HG03571 (cell line): ENCODE measurements around the gene SPOCK1.
"Not testable (repeated sequence)": the region's sequence is repeated elsewhere in the genome, so short reads cannot be mapped to it uniquely, and the experiment has no call there.

Experiments used
- ATAC-seq: cut with Tn5 transposase; IDR thresholded peaks from one replicate; pipeline ENCODE4 v1.9.1; 2021; ENCODE audit not compliant: unreplicated experiment

Gene SPOCK1

GRCh38 chr5:137268646-137269045 lies 230.5 kb downstream of the SPOCK1 start:
- ATAC-seq: no peak

DNA sequence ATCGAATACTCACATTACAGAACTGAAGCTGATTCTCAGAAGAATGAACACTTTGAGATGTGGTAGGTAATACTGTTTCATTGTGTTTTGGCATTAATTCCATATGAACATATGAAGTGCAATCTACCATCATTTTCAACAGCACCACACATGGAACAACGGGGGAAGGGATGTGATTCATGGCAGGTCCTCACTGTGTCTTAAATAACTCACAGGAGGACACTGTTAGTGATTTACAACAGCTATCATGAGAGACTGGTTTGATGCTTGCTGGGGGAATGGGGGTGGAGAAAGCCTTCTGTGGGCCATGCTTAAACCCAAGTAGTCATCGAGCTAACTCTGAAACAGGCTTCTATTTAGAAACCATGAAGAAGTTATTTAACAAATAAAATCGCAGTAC lies 232.9 kb downstream of the SPOCK1 start:
- ATAC-seq: no peak

- ATAC-seq: no peak
Measured at GRCh38 chr5:137265457-137265856, 233.7 kb downstream of the SPOCK1 start.

- no peak for ATAC-seq
Measured at GRCh38 chr5:137264573-137264972, 234.6 kb downstream of the SPOCK1 start.

- ATAC-seq: no peak
Measured at GRCh38 chr5:137264041-137264440, 235.1 kb downstream of the SPOCK1 start.

GRCh38 chr5:137263371-137264005 lies 235.6 kb downstream of the SPOCK1 start:
- no peak for ATAC-seq

GRCh38 chr5:137262818-137263217 lies 236.3 kb downstream of the SPOCK1 start:
- no peak for ATAC-seq

DNA sequence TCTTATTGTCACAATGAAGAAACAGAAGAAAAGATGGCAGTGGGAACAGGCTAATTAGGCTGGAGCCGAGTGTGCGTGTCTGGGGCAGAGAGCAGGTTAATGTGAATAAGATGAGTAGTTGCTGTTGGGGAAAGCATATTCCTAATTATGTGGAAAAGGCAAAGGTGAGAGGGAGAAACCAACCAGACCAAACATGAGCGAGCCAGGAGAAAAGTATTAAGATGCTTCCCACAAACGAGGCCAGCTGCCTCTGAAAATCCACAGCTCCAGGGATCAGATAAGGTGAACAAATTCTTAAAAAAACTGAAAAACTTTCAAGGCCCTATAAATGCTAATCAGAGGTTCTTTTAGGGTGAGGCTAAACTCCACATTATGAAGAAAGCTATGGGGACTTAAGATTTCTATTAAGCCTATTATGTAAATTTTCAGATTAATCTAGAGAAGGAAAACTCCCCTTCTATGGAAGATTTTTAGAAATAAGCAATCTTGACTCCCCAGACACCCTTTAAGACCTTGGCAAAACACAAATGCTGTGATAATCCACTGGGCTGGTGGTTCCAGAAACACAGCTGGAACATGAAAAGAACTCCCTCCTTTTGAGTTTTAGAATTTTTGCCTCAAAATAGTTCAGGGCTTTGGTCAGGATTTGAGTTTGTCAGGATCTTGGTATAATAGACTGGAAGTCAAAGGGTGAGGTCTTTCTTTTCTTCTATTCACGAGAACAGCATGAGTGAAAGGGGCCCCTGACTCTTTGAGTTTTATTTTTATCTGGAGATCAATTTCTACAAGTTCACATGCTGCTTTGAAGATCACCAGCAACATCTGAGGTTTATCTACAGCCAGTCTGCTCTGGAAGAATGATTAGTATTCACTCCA lies 238.1 kb downstream of the SPOCK1 start:
- ATAC-seq: no peak

GRCh38 chr5:137259115-137259514 lies 240.0 kb downstream of the SPOCK1 start:
- not testable (repeated sequence) for ATAC-seq

DNA sequence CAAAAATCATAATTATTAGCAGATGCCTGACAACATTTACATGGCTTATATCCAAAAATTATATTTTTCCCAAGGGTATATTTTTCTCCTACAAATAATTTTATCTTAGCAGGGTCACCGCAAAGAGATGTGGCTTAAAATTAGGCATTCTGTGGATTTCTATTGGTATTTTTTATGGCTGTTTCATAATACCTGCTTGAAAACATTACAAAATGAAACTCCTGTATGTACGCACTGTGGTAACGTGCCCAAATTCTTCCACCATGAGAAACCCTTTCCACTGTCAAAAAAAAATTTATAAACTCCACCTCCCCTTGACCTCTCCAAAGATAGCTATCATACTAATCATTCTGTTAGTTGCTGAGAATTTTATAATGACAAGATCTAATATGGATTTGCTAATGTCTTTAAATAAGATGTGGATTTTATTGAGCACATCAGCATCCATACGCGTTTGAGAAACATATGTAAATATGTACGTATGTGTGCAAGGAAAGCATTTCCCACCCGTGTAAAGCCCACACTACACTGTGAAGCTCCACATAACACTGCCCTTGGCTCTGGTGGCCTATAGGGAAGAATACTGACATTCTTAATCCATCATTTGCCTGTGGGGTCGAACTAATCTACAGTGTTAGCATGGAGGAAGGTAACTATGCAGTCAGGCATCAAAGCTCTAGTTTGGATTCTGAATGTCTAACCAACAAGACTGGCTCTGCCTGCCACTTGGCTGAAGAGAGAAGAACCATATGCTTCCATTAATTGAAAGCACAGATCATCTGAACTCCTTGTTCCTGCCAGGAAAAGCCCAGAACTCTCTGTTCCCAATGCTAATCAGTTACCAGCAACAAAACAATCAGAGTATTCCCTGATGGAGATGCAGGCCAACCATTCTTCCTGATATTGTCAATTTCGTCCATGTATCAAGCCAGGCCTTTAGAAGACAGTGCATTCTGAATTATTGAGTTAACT lies 244.7 kb downstream of the SPOCK1 start:
- no peak for ATAC-seq

DNA sequence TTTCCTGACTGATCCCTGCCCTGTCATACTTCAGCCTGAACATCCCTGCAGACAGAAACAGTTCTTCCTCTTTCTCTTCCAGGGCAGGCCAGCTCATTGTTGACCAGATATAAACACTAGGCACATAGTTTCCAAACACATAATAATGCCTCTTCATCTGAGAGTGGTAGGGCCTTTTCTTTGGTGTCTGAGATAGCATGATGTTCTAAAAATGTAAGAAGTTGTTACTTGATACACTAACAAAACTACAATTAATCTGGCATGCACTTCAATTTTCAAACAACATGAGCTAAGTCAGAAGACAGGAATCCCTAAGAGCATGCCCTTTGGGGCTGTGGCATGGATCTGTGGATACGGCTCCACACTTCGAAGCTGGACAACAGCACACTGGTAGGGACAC lies 246.6 kb downstream of the SPOCK1 start:
- no peak for ATAC-seq

GRCh38 chr5:137250421-137250820 lies 248.7 kb downstream of the SPOCK1 start:
- ATAC-seq: no peak

GRCh38 chr5:137248527-137248926 lies 250.6 kb downstream of the SPOCK1 start:
- ATAC-seq: no peak

- ATAC-seq: no peak
Measured at GRCh38 chr5:137245438-137245837, 253.7 kb downstream of the SPOCK1 start.

DNA sequence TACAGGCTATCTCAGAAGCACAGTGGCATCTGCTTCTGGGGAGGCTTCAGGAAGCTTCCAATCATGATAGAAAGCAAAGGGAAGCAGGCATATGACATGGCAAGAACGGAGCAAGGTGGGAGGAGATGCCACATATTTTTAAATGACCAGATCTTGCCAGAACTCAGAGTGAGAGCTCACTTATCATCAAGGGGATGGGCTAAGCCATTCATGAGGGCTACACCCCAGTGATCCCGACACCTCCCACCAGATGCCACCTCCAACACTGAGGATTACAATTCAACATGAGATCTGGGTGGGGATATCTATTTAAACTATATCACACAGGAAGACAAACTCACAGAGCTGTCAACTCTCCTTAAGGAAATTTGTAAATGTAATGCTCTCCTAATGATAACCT lies 258.8 kb downstream of the SPOCK1 start:
- ATAC-seq: no peak

GRCh38 chr5:137236849-137237507 lies 262.1 kb downstream of the SPOCK1 start:
- ATAC-seq: no peak

DNA sequence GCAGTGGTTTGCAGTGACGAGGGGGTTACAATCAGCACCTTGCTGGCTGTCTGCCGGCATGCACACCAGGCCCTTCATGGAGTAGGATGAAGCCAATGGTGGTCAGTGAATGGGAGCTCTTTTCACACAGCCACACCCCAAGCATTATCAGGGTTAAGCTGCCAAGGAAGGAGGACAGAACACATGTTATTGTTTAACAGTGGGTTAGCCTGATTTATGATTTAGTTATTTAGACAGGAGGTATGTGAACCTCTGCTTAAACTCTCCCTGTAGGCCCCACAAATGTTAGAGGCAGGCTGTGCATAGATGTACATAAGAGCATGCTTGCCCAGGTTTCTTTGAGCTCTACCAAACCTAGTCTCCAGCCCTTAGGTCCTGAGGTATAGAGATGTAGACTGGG lies 262.9 kb downstream of the SPOCK1 start:
- ATAC-seq: no peak

DNA sequence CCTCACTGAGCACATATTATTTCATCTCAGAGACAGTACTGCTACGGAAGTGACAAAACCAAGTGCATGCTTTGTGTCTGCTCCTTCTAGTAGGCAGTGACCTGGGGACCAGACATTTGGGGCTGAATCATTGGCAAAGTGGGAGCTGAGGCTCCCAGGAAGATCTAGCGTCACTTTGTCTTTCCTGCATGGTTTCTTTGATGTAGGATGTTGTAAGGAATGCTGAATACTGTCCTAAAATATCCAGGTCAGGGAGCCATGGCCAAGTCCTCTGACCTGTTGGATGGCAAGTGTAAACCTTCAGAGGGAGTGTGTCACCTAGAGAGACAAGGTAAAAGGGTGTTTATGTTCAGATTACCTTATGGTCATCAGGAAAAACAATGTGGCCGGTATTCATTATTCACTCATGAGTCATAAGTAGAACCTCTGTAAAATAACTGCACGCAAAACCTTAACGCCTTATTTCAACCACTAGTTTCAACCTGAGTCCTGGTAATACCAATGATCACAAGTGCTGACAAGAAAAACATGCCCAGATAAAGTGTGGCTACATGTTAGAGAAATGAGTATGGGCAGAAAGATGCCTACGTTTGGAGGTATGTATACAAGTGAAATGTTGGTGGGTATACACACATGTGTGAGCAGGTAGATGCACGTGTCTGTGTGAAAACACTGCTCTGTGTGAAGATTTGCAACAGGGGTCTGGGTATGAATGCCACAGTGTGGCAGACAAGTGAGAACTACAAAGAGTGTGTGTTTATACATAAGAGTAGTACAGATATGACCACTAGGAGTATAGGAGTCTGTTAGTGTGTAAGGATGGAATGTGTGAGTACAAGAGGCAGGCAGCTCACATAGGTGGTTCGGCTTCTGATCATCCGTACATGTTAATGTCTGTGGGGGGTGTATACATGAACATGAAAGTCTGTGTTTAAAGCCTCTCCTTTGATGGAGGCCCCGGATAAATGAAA lies 263.9 kb downstream of the SPOCK1 start:
- ATAC-seq: no peak

DNA sequence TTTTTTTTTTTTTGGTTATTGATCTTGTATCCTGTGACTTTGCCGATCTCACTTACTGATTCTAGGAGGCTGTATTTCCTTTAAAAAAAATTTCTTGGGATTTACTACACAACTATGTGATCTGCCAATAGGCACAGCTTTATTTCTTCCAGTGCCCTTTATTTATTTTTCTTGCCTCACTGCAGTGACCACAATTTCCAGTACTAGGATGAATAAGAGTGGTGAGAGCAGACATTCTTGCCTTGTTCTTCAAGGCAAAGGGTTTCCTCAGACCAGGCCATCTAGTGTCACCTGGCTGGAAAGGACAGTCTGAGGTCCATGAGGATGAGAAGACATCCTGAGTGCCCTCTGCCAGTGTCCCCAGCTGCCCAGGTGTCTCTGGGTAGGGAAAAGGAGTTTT lies 265.4 kb downstream of the SPOCK1 start:
- ATAC-seq: no peak

DNA sequence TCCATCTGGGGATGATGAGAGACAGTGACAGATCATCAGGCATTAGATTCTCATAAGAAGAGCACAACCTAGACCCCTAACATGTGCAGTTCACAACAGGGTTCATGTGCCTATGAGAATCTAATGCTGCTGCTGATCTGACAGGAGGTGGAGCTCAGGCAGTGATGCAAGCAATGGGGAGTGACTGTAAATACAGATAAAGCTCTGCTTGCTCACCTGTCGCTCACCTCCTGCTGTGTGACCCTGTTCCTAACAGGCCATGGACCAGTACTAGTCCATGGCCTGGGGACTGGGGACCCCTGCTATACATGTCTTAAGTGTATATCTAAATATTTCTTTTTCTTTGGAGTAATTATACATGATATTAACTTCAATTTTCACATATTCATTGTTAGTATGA lies 265.8 kb downstream of the SPOCK1 start:
- not testable (repeated sequence) for ATAC-seq
